GM12878 (cell line): ENCODE data around the gene PGLYRP2.

Source experiments
- BCL11A ChIP-seq: IDR thresholded peaks from 2 replicates; pipeline ENCODE4 v1.6.1; 2011; ENCODE audit warnings: low read depth, low read length
- ESRRA ChIP-seq: IDR thresholded peaks from 2 replicates; pipeline ENCODE4 v1.6.1; 2012; ENCODE audit warnings: mild to moderate bottlenecking, low read length, improper control_type of control experiment
- MEF2A ChIP-seq: IDR thresholded peaks from 2 replicates; pipeline ENCODE4 v1.6.1; 2011; ENCODE audit warnings: low read depth, mild to moderate bottlenecking, low read length, moderate library complexity; ENCODE audit not compliant: insufficient read depth
- POLR2A ChIP-seq: IDR thresholded peaks from 2 replicates; pipeline ENCODE4 v1.6.1; 2011; ENCODE audit warnings: low read depth, mild to moderate bottlenecking, low read length
- TF ChIP-seq, protein P1 (sequence below), 3 experiments: IDR thresholded peaks in 2 of 3; conservative IDR thresholded peaks in 1 of 3; 2 replicates each; pipeline ENCODE4 v1.5.1; 2011; ENCODE audit warnings: low read depth in 3 of 3, low read length in 3 of 3, mild to moderate bottlenecking in 3 of 3, control low read depth in 2 of 3, moderate library complexity in 2 of 3, inconsistent platforms in 1 of 3, mixed read lengths in 1 of 3; ENCODE audit not compliant: control insufficient read depth in 2 of 3, insufficient read depth in 1 of 3; ENCODE audit errors: extremely low read depth in 1 of 3
- TF ChIP-seq, protein P2 (sequence below): fragments of 450-650 bp; IDR thresholded peaks from 2 replicates; pipeline ENCODE4 v1.6.1; 2017; ENCODE audit warnings: borderline replicate concordance

DNA sequence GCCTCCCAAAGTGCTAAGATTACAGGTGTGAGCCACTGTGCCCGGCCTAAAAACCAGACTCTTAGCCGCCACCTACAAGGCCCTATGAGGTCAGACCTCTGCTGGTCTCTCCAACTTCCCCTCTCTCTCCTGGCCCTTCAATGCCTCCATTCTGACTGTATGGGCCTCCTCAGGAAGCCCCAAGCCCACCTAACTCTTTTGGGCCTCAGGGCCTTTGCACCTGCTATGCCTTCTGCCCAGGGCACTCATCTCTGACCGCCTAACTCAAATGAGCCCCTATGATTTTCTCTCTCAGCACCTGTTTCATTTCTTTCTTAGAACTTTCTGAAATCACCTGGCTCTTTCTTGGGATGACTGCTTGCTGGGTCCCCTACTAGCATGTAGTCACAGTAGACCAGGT, 36.0 kb downstream of the PGLYRP2 start:
- TF ChIP-seq, protein P1, sequence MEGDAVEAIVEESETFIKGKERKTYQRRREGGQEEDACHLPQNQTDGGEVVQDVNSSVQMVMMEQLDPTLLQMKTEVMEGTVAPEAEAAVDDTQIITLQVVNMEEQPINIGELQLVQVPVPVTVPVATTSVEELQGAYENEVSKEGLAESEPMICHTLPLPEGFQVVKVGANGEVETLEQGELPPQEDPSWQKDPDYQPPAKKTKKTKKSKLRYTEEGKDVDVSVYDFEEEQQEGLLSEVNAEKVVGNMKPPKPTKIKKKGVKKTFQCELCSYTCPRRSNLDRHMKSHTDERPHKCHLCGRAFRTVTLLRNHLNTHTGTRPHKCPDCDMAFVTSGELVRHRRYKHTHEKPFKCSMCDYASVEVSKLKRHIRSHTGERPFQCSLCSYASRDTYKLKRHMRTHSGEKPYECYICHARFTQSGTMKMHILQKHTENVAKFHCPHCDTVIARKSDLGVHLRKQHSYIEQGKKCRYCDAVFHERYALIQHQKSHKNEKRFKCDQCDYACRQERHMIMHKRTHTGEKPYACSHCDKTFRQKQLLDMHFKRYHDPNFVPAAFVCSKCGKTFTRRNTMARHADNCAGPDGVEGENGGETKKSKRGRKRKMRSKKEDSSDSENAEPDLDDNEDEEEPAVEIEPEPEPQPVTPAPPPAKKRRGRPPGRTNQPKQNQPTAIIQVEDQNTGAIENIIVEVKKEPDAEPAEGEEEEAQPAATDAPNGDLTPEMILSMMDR (IDR thresholded peaks at IDR 0.05 in 2 of 3, conservative IDR thresholded peaks at IDR 0.05 in 1 of 3; ENCODE audit: control insufficient read depth in 2 of 3, extremely low read depth in 1 of 3, insufficient read depth in 1 of 3, low read depth in 3 of 3, low read length in 3 of 3): no peak
- TF ChIP-seq, protein P2, sequence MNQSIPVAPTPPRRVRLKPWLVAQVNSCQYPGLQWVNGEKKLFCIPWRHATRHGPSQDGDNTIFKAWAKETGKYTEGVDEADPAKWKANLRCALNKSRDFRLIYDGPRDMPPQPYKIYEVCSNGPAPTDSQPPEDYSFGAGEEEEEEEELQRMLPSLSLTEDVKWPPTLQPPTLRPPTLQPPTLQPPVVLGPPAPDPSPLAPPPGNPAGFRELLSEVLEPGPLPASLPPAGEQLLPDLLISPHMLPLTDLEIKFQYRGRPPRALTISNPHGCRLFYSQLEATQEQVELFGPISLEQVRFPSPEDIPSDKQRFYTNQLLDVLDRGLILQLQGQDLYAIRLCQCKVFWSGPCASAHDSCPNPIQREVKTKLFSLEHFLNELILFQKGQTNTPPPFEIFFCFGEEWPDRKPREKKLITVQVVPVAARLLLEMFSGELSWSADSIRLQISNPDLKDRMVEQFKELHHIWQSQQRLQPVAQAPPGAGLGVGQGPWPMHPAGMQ: no peak
- TF ChIP-seq POLR2A: no peak
- no peak for TF ChIP-seq ESRRA
- TF ChIP-seq MEF2A: no peak
- no peak for TF ChIP-seq BCL11A
